ENCODE results near the gene LY6G6F.

GRCh38 chr6:31741815-31742214 is 35.1 kb downstream of the LY6G6F start:
- TF ChIP-seq, protein P1, sequence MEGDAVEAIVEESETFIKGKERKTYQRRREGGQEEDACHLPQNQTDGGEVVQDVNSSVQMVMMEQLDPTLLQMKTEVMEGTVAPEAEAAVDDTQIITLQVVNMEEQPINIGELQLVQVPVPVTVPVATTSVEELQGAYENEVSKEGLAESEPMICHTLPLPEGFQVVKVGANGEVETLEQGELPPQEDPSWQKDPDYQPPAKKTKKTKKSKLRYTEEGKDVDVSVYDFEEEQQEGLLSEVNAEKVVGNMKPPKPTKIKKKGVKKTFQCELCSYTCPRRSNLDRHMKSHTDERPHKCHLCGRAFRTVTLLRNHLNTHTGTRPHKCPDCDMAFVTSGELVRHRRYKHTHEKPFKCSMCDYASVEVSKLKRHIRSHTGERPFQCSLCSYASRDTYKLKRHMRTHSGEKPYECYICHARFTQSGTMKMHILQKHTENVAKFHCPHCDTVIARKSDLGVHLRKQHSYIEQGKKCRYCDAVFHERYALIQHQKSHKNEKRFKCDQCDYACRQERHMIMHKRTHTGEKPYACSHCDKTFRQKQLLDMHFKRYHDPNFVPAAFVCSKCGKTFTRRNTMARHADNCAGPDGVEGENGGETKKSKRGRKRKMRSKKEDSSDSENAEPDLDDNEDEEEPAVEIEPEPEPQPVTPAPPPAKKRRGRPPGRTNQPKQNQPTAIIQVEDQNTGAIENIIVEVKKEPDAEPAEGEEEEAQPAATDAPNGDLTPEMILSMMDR (conservative IDR thresholded peaks at IDR 0.05; ENCODE audit: low read depth, low read length) = no peak
- no peak for TF ChIP-seq EZH2 (IDR thresholded peaks at IDR 0.05; ENCODE audit: borderline replicate concordance, low read depth, low read length, poor library complexity, severe bottlenecking)

Data from A673 (cell line).